WERI-Rb-1 (cell line): ENCODE data around the gene PRXL2A.

Experiments used
- DNase-seq: peaks from one replicate; pipeline ENCODE4 v3.0.0-alpha.2; 2020
- H3K27ac ChIP-seq: fragments of 250-450 bp; sonication (Bioruptor Pico); 2 replicates; pipeline ENCODE4 v1.5.1; 2020; ENCODE audit warnings: mild to moderate bottlenecking, moderate library complexity
- H3K27me3 ChIP-seq: fragments of 250-450 bp; sonication (Bioruptor Pico); 2 replicates; pipeline ENCODE4 v1.5.1; 2021; ENCODE audit warnings: mild to moderate bottlenecking, low read depth, moderate library complexity; ENCODE audit not compliant: insufficient read depth, severe bottlenecking
- H3K36me3 ChIP-seq: fragments of 250-450 bp; sonication (Bioruptor Pico); 2 replicates; pipeline ENCODE4 v1.5.1; 2020; ENCODE audit warnings: mild to moderate bottlenecking, moderate library complexity
- H3K4me3 ChIP-seq: 2 replicates; pipeline ENCODE4 v1.5.1; 2011; ENCODE audit warnings: low read depth, mild to moderate bottlenecking, control low read depth, low read length
- H3K9me3 ChIP-seq: fragments of 250-450 bp; sonication (Bioruptor Pico); 2 replicates; pipeline ENCODE4 v1.5.1; 2021; ENCODE audit warnings: mild to moderate bottlenecking, moderate library complexity; ENCODE audit not compliant: severe bottlenecking
- CTCF ChIP-seq: IDR thresholded peaks from 2 replicates; pipeline ENCODE4 v1.5.1; 2011; ENCODE audit warnings: low read depth, mild to moderate bottlenecking, control low read depth, inconsistent platforms, low read length

The PRXL2A gene

GRCh38 chr10:80465451-80465835 lies 57.1 kb downstream of the PRXL2A start:
- H3K9me3 ChIP-seq: no peaks in the 10 kb centered on the region
- H3K36me3 ChIP-seq: peaks cover 13% of the 10 kb centered on the region
- no peak overlapping the region for H3K27ac ChIP-seq
- TF ChIP-seq CTCF: no peak
- H3K27me3 ChIP-seq: no peaks in the 10 kb centered on the region
- DNase-seq: no peak
- no peak overlapping the region for H3K4me3 ChIP-seq

GRCh38 chr10:80465839-80466590 lies 57.7 kb downstream of the PRXL2A start:
- no peak for TF ChIP-seq CTCF
- DNase-seq: no peak
- no peak overlapping the region for H3K27ac ChIP-seq
- H3K36me3 ChIP-seq: peaks cover 17% of the 10 kb centered on the region
- no peak overlapping the region for H3K4me3 ChIP-seq
- H3K9me3 ChIP-seq: no peaks in the 10 kb centered on the region
- no peaks in the 10 kb centered on the region for H3K27me3 ChIP-seq

- no peak overlapping the region for H3K27ac ChIP-seq
- DNase-seq: no peak
Observed at GRCh38 chr10:80466724-80467326, 58.5 kb downstream of the PRXL2A start.

GRCh38 chr10:80468002-80468401 lies 59.7 kb downstream of the PRXL2A start:
- H3K27me3 ChIP-seq: no peaks in the 10 kb centered on the region
- no peak for DNase-seq
- no peaks in the 10 kb centered on the region for H3K9me3 ChIP-seq
- TF ChIP-seq CTCF: no peak
- H3K27ac ChIP-seq: no peak overlapping the region
- peaks cover 27% of the 10 kb centered on the region for H3K36me3 ChIP-seq
- H3K4me3 ChIP-seq: no peak overlapping the region

More at GRCh38 chr10:80466724-80467326, 58.5 kb downstream of the PRXL2A start:
- Histone ChIP-seq H3K9me3 (no peaks in the 10 kb centered on the region), H3K4me3 (no peak overlapping the region), H3K36me3 (peaks cover 21% of the 10 kb centered on the region), H3K27me3 (no peaks in the 10 kb centered on the region)
- TF ChIP-seq CTCF: no peak

GRCh38 chr10:80468806-80469421 lies 60.6 kb downstream of the PRXL2A start:
- TF ChIP-seq CTCF: no peak
- Histone ChIP-seq H3K27me3 (no peaks in the 10 kb centered on the region), H3K36me3 (peaks cover 27% of the 10 kb centered on the region), H3K4me3 (no peak overlapping the region), H3K27ac (peak overlapping the region; percentile 58), H3K9me3 (no peaks in the 10 kb centered on the region)
- DNase-seq: peak; percentile 34
